SJSA1 (cell line): ENCODE results near the gene GNAO1. TPM values are rescaled to one million over a fixed set of nuclear protein-coding genes. Genes with fewer than 3 reads are reported as not detected.

Source experiments
- DNase-seq, 2 experiments: peaks; one replicate each; pipeline ENCODE4 v3.0.0-alpha.2; 2015 to 2020; ENCODE audit warnings: low spot score in 2 of 2, low read depth in 1 of 2
- H3K27ac ChIP-seq: fragments of 250-450 bp; sonication (Bioruptor Pico); 2 replicates; pipeline ENCODE4 v1.5.1; 2020; ENCODE audit warnings: mild to moderate bottlenecking, moderate library complexity
- H3K27me3 ChIP-seq: fragments of 250-450 bp; sonication (Bioruptor Pico); replicated peaks from 2 replicates; pipeline ENCODE4 v1.5.1; 2020; ENCODE audit warnings: mild to moderate bottlenecking, moderate library complexity
- H3K36me3 ChIP-seq: fragments of 250-450 bp; sonication (Bioruptor Pico); 2 replicates; pipeline ENCODE4 v1.5.1; 2020; ENCODE audit warnings: mild to moderate bottlenecking
- H3K4me1 ChIP-seq: fragments of 250-450 bp; sonication (Bioruptor Pico); replicated peaks from 2 replicates; pipeline ENCODE4 v1.6.1; 2021; ENCODE audit warnings: mild to moderate bottlenecking
- H3K4me3 ChIP-seq: fragments of 250-450 bp; sonication (Bioruptor Pico); 2 replicates; pipeline ENCODE4 v1.5.1; 2020; ENCODE audit warnings: mild to moderate bottlenecking
- H3K9me3 ChIP-seq: fragments of 250-450 bp; sonication (Bioruptor Pico); replicated peaks from 2 replicates; pipeline ENCODE4 v1.5.1; 2020; ENCODE audit warnings: mild to moderate bottlenecking
- total RNA-seq: library from RNA; depleted of rRNA; stranded (reverse); fragments of >200 nt; shearing (Covaris generic); gene quantifications from 2 replicates; pipeline ENCODE4 v1.2.3, GENCODE V29; 2014

The GNAO1 gene
- total RNA-seq, 1 experiment from 2014 or later = 5.1 TPM

DNA sequence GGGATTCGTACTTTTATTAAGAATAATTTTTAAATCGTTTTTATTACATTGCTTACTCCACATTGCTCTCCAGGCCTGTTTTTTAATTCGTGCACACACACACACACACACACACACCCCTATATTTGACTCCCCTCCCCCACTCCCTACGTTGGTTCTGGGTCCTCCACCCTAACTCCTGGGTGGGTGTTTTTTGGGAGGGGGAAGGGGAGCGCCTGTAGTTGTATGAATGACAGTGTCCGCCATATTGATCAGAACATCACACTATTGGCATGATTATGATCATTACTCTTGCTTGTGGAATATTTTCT is 1.3 kb downstream of the GNAO1 start:
- Histone ChIP-seq H3K27me3 (peaks cover 22% of the 10 kb centered on the region), H3K4me1 (peaks cover 18% of the 10 kb centered on the region), H3K36me3 (no peaks in the 10 kb centered on the region), H3K4me3 (peak overlapping the region; percentile 55; the same call in 1 of the 2 replicates), H3K9me3 (no peaks in the 10 kb centered on the region), H3K27ac (no peak overlapping the region)
- no peak for DNase-seq

- no peaks in the 10 kb centered on the region for H3K36me3 ChIP-seq
- H3K4me3 ChIP-seq = 0 out of 2 replicates have a peak overlapping the region, but pooled peaks have one; percentile 55
- peaks cover 22% of the 10 kb centered on the region for H3K27me3 ChIP-seq
- no peaks in the 10 kb centered on the region for H3K9me3 ChIP-seq
- peaks cover 18% of the 10 kb centered on the region for H3K4me1 ChIP-seq
- no peak for DNase-seq
- H3K27ac ChIP-seq = no peak overlapping the region
Observed at GRCh38 chr16:56192986-56193945, 2.0 kb downstream of the GNAO1 start.

GRCh38 chr16:56193951-56194726 is 2.9 kb downstream of the GNAO1 start:
- H3K27ac ChIP-seq = no peak overlapping the region
- H3K27me3 ChIP-seq = peaks cover 16% of the 10 kb centered on the region
- DNase-seq = peak; percentile 42 to 62
- peaks cover 15% of the 10 kb centered on the region for H3K4me1 ChIP-seq
- H3K9me3 ChIP-seq = no peaks in the 10 kb centered on the region
- no peak overlapping the region for H3K4me3 ChIP-seq
- H3K36me3 ChIP-seq = no peaks in the 10 kb centered on the region

GRCh38 chr16:56195151-56195550 is 3.9 kb downstream of the GNAO1 start:
- H3K4me1 ChIP-seq = peaks cover 13% of the 10 kb centered on the region
- H3K27ac ChIP-seq = no peak overlapping the region
- no peak overlapping the region for H3K4me3 ChIP-seq
- no peaks in the 10 kb centered on the region for H3K36me3 ChIP-seq
- peaks cover 10% of the 10 kb centered on the region for H3K27me3 ChIP-seq
- no peaks in the 10 kb centered on the region for H3K9me3 ChIP-seq
- DNase-seq = no peak

DNA sequence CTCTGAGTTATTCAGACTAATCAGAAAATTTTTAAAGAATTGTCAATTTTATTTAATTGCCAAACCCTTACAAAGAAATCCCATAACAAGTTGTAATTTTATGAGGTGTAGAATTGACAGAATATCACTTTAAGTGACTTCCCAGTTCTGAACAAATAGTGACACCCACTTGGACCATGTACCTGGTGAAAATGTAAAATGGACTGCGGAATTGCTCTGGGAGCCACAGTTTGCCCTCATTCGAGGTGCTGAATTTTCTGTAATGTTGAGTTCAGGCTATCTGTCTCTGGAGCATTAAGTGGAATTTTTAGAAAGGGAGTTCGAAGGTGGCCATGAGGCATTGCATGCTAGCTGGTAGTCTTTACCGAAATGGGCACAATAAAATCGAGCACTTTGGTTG is 5.1 kb downstream of the GNAO1 start:
- Histone ChIP-seq H3K27me3 (0 out of 2 replicates have a peak, but pooled peaks cover 3% of the 10 kb centered on the region), H3K4me3 (no peak overlapping the region)

GRCh38 chr16:56197192-56197992 is 6.1 kb downstream of the GNAO1 start:
- Histone ChIP-seq H3K4me1 (peaks cover 13% of the 10 kb centered on the region), H3K36me3 (no peaks in the 10 kb centered on the region), H3K9me3 (no peaks in the 10 kb centered on the region), H3K27ac (no peak overlapping the region), H3K27me3 (0 out of 2 replicates have a peak, but pooled peaks cover 3% of the 10 kb centered on the region), H3K4me3 (no peak overlapping the region)
- DNase-seq = no peak

More for the DNA sequence above, 5.1 kb downstream of the GNAO1 start:
- no peaks in the 10 kb centered on the region for H3K36me3 ChIP-seq
- H3K9me3 ChIP-seq = no peaks in the 10 kb centered on the region
- peaks cover 6% of the 10 kb centered on the region for H3K4me1 ChIP-seq
- DNase-seq = no peak
- no peak overlapping the region for H3K27ac ChIP-seq

DNA sequence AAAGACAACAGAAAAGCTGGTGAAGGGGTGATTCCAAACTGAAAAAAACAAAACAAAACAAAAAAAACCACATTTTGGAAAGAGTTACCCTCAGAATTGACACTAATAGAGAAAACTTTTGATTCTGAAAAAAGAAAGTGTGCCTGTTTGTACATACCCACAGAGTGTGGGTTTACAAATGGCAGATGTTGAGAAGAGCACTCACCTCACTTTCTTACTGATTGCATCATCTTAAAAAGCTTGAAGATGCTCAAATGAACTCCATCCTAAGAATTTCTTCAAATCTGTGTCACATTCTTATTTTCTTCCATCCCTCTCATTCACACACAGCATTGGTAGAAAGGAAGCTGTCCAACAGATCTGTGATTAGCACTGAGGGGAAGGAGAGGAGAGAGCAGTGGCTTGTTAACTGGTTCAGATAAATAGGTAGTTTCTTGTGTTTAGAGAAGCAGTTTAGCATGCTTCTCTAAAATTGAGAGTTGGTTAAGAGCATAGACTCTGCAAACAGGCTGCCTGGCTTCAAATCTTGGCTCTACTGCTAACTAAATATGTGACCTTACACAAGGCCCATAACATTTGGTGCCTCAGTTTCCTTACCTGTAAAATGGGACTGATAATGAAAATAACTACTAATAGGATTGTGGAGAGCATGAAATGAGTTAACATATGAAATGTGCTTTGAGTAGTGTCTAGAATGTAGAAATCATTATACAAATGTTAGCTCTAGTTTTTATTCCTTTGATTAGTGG is 6.9 kb downstream of the GNAO1 start:
- DNase-seq = no peak
- Histone ChIP-seq H3K27me3 (0 out of 2 replicates have a peak, but pooled peaks cover 3% of the 10 kb centered on the region), H3K9me3 (no peaks in the 10 kb centered on the region), H3K36me3 (no peaks in the 10 kb centered on the region; the same call in 1 of the 2 replicates), H3K4me3 (no peak overlapping the region), H3K27ac (no peak overlapping the region), H3K4me1 (peaks cover 14% of the 10 kb centered on the region)

GRCh38 chr16:56198755-56199114 is 7.4 kb downstream of the GNAO1 start:
- H3K27me3 ChIP-seq = 0 out of 2 replicates have a peak, but pooled peaks cover 3% of the 10 kb centered on the region
- no peak overlapping the region for H3K4me3 ChIP-seq
- H3K4me1 ChIP-seq = peaks cover 14% of the 10 kb centered on the region
- no peak for DNase-seq
- H3K27ac ChIP-seq = no peak overlapping the region
- no peaks in the 10 kb centered on the region for H3K9me3 ChIP-seq
- H3K36me3 ChIP-seq = peaks cover 4% of the 10 kb centered on the region; the same call in 1 of the 2 replicates

GRCh38 chr16:56199164-56199563 is 7.9 kb downstream of the GNAO1 start:
- peaks cover 4% of the 10 kb centered on the region; the same call in 1 of the 2 replicates for H3K36me3 ChIP-seq
- no peak overlapping the region for H3K4me3 ChIP-seq
- H3K9me3 ChIP-seq = no peaks in the 10 kb centered on the region
- no peak overlapping the region for H3K27ac ChIP-seq
- H3K4me1 ChIP-seq = peaks cover 12% of the 10 kb centered on the region
- DNase-seq = no peak
- H3K27me3 ChIP-seq = 0 out of 2 replicates have a peak, but pooled peaks cover 3% of the 10 kb centered on the region

GRCh38 chr16:56201030-56201429 is 9.7 kb downstream of the GNAO1 start:
- Histone ChIP-seq H3K27ac (no peak overlapping the region), H3K9me3 (no peaks in the 10 kb centered on the region), H3K4me1 (peaks cover 11% of the 10 kb centered on the region), H3K27me3 (no peaks in the 10 kb centered on the region), H3K4me3 (no peak overlapping the region), H3K36me3 (peaks cover 4% of the 10 kb centered on the region; the same call in 1 of the 2 replicates)
- no peak for DNase-seq

DNA sequence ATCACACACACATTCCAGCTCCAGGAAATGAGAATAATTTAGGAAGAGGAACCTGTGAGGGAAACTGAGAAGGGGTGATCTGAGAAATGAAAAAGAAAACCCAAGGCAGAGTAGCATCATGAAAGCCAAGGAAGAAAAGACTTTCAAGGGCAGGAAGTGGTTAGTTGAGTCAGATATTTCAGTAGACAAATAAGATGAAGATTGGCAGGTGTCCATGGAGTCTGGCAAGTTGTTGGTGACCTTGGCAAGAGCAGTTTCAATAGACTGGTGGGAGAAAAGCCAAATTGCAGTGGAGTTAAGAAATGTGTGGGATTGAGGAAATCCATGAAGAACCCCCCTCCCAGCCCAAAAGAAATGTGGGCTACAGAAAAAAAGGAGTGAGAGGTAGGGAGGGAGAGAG is 10.7 kb downstream of the GNAO1 start:
- no peaks in the 10 kb centered on the region for H3K27me3 ChIP-seq
- no peak overlapping the region for H3K4me3 ChIP-seq
- H3K36me3 ChIP-seq = peaks cover 4% of the 10 kb centered on the region; the same call in 1 of the 2 replicates
- H3K27ac ChIP-seq = no peak overlapping the region
- peak; percentile 33 to 49 for DNase-seq
- peaks cover 11% of the 10 kb centered on the region for H3K4me1 ChIP-seq
- no peaks in the 10 kb centered on the region for H3K9me3 ChIP-seq

GRCh38 chr16:56203052-56203451 is 11.8 kb downstream of the GNAO1 start:
- Histone ChIP-seq H3K27ac (no peak overlapping the region), H3K4me3 (no peak overlapping the region), H3K9me3 (no peaks in the 10 kb centered on the region), H3K36me3 (peaks cover 4% of the 10 kb centered on the region; the same call in 1 of the 2 replicates), H3K4me1 (peaks cover 11% of the 10 kb centered on the region), H3K27me3 (no peaks in the 10 kb centered on the region)
- no peak for DNase-seq
